Endometrial microvascular endothelial cells (primary cell): ENCODE data around the gene NUB1. TPM values are rescaled to one million over a fixed set of nuclear protein-coding genes. Genes with fewer than 3 reads are reported as not detected.
"Not testable (repeated sequence)": the region's sequence is repeated elsewhere in the genome, so short reads cannot be mapped to it uniquely, and the experiment has no call there.

ENCODE experiments used
- in situ Hi-C: cut with HindIII; loops from 2 replicates; pipeline ENCODE4 v1.10.0; 2017; ENCODE audit warnings: low sequenced_read_pairs, low pct_unique_long_range_greater_than_20kb; ENCODE audit errors: inconsistent ontology term
- total RNA-seq: library from RNA; depleted of rRNA; stranded (reverse); fragments of >200 nt; gene quantifications from one replicate; pipeline ENCODE4 v1.2.3, GENCODE V29; 2015; ENCODE audit errors: inconsistent ontology term

NUB1 gene
- 30.9 TPM for total RNA-seq

DNA sequence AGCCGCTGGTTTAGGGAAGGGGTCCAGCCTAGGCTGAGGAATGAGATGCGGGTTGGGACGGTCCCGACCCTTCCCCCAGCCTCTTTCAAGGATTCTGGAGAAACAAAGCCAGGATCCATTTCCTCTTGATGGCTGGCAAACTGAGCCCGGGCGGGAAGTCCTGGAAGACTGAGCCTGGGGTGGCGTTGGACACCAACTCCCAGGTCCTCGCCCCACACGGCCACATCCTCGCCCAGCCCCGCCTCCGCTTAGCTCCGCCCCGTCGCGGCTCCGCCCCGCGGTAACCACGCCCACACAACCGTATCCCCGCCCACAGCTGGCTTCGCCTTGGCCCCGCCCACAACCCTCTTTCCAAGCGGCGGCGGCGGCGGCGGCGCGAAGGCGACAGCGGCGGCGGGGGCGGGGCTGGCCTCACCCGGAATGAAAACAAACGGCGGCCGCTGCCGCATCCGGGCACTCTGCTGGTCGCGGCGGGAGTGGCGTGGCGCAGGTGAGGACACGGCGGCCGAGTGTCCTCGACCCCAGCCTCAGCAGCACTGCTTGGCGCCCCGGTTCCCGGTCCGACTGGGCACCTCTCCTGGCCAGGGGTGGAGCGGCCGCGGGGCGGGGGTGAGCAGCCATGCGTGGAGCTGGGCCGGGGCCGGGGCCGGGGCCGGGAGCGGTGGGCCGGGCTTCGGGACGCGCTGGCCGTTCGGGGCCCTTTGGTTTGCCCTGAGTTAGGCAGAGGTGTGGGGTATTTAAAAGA is at the start of gene NUB1:
TSS of gene NUB1 (plus strand) at position 456 of the 745 bp plus-strand sequence. CDS start 3,538 bp downstream, outside the sequence.
- in situ Hi-C loops, result no loop called here

DNA sequence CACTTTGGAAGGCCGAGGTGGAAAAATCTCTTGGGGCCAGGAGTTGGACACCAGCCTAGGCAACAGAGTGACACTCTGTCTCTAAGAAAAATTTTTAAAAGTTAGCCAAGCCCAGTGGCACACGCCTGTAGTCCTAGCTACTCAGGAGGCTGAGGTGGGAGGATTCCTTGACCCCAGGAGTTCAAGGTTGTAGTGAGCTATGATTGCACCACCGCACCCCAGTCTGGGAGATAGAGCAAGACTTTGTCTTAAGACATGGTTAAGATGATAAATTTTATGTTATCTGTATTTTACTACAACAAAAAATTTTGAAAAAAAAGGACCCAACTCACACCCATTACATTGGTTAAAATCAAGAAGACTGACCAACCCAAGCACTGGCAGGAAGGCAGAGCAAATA is 48.8 kb upstream of the NUB1 start:
- in situ Hi-C loops, result no loop called here

DNA sequence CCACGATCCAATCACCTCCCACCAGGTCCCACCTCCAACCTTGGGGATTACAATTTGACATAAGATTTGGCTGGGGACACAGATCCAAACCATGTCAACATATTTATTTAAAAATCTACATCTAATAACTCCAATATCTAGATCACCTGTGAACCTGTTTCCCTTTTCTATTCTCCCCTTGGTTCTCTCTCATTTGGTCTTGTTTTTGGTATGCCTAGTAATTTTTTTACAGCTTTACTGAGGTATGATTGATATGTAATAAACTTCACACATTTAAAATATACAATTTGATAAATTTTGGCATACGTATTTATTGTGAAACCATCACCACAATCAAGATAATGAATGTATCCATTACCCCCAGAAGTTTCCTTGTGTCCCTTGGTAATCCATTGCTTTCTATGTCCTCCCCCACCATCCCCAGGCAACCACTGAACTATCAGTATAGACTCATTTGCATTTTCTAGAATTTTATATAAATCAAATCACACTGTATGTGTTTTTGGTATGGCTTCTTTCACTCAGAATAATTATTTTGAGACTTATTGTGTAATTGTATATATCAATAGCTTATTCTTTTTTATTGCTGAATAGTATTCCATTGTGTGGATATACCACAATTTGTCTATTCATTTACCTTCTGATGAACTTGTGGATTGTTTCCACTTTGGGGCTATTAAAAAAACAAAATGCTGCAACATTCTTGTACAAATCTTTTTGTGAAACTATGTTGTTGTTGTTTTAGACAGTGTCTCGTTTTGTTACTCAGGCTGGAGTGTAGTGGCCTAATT is 45.2 kb upstream of the NUB1 start:
- in situ Hi-C loops, result no loop called here

DNA sequence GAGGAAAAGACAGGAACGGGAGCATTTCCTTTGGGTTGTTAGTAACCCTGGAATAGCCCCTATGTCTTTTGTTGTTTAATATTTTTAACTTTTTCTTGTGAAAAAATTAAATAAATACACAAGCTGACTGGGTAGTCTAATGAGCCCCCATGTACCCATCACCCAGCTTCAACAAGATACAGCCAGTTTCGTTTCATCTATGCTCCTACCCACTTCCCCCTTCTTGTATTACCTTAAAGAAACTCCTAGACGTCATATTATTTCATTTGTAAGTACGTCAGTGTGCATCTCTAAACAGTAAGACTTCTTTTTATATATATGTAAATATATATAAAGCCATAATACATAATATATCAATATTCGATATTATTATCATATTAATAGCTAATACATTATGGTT is 42.8 kb upstream of the NUB1 start:
- in situ Hi-C loops, result no loop called here

DNA sequence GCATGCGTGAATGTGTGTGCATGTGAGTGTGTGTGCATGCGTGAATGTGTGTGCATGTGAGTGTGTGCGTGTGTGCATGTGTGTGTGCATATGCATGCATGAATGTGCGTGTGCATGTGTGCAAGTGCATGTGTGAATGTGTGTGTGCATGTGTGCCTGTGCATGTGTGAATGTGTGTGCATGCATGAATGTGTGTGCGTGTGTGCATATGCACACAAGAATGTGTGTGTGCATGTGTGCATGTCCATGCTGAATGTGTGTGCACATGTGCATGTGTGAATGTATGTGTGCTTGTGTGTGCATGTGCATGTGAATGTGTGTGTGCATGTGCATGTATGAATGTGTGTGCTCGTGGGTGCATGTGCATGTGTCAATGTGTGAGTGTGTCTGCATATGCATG is 42.1 kb upstream of the NUB1 start:
- in situ Hi-C loops, result no loop called here

- in situ Hi-C loops, result no loop called here
These were observed 41.5 kb upstream of the NUB1 start for GRCh38 chr7:151299940-151300645.

DNA sequence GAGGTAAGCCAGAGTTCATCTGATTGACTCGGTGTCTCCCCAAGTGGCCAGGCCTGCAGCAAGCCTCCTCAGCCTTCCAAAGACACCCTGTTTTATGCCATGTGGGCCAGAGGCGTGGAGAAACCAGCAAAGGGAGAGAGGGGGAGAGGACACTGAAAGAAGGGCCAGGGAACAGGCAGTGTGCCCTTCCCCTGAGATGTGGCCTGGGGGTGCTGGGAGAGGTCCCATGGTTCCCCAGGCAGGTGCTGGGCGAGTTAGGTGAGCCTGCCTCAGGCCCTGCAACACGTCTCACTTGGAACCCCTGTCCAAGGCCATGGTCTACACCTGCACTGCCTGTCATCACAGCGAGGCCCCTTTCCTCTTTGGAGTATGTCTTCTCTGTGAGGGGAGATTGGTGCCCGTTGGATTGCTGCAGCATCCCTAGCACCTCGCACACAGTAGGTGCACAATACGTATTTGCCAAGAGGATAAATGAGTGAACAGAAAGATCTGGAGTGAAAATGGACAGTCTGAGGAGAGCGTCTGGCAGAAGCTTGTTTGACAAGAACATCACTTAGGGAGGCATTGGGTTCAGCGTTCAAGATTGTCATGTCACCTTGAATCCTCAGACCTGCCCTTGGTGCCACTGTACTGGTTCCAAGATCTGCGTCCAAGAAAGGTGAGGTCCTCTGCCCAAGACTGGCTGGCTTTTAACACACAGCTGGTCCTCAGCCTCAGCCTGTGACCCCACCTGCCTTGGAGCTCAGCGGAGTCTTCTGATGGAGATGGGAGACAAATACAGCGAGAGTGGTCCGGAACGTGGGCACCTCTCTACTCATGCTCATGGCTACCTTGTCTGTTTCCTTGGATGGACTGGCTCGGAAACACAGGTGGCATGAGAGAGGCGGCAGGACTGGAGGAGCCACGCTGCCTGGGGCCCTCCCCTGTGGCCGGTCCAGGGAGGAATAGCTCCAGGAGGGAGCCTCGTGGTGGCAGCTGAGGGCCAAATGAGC is 39.8 kb upstream of the NUB1 start:
- in situ Hi-C loops, result no loop called here

- in situ Hi-C loops, result not testable (repeated sequence)
These were observed 37.4 kb upstream of the NUB1 start for GRCh38 chr7:151304251-151304650.

DNA sequence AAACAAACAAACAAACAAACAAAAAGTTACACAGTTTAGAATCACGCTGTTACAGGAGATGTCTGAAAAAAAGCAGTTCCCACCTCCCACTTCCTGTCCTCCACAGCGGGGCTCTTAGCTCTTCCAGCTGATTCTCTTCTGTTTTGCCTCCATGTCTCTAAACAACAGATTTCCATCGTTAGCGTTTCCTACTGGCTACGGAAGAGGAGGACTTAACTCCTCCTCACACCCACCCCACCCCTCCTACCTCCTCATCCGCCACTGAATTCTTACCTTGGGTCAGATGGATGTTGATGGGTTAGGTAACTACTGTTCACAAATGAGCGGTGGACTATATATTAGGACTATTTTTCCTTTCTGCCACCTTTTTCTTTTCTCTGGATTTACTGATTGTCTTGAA is 36.8 kb upstream of the NUB1 start:
- in situ Hi-C loops, result no loop called here

DNA sequence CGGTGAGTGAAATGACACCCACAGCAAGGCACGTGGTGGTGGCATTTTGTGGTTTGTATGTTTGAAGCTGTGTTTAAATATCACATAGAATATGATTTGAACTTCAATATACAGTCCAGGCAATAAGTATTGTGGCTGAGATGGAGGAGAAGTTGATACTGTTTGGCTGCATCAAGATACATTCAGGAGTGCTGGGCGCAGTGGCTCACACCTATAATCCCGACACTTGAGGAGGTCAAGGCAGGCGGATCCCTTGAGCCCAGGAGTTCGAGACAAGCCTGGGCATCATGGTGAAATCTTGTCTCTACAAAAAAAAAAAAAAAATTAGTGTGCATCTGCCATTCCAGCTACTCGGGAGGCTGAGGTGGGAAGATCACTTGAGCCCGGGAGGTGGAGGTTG is 35.2 kb upstream of the NUB1 start:
- in situ Hi-C loops, result no loop called here

DNA sequence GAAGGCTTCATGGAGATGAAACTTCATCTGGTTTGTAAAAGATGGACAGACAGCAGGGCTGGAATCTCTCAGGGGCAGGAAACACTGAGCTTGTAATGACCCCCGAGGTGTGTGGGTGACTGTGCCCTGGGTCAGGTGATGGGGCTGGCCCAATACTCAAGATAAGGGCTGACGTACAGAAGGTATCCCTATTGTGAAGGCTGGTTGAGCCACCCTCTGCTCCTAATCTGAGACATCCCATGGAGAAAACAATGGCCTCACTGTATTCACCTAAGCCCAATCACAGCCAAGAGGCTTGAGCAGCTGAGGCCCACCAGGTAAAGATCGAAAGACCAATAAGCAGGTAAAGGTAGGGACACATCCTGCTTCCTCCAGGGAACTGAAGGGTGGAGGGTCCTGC is 34.8 kb upstream of the NUB1 start:
- in situ Hi-C loops, result no loop called here

DNA sequence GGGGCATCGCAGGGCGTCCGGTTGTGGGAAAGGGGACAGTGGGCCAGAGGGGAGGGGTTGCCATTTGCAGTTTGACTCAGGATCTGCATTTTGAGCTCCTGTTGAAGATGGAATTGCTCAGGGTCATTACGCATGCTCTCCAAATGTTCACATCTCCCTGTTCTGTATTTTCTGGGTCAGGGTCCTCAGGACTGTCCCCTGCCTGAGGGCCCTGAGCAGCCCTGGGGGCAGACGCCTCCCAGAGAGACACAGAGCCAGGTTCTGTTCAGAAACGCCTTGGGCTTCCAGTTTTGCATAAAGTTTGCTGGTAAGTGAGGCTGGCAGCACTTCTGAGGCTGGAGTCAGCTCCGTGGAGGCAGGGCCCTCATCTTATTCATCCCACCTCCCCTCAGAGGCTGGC is 34.1 kb upstream of the NUB1 start:
- in situ Hi-C loops, result no loop called here

GRCh38 chr7:151308256-151308655 is 33.4 kb upstream of the NUB1 start:
- in situ Hi-C loops, result no loop called here

GRCh38 chr7:151308791-151309190 is 32.8 kb upstream of the NUB1 start:
- in situ Hi-C loops, result no loop called here

- in situ Hi-C loops, result no loop called here
These were observed 32.3 kb upstream of the NUB1 start for GRCh38 chr7:151309311-151309710.

GRCh38 chr7:151310578-151310977 is 31.0 kb upstream of the NUB1 start:
- in situ Hi-C loops, result no loop called here

GRCh38 chr7:151311294-151311864 is 30.2 kb upstream of the NUB1 start:
- in situ Hi-C loops, result no loop called here

GRCh38 chr7:151312356-151312755 is 29.3 kb upstream of the NUB1 start:
- in situ Hi-C loops, result no loop called here
